T follicular helper cell (primary cell): ENCODE measurements around the gene PPP3CB.

Experiments used
- DNase-seq: peaks from one replicate; pipeline ENCODE4 v3.0.0-alpha.2; 2020; ENCODE audit warnings: low read depth

The PPP3CB gene

DNA sequence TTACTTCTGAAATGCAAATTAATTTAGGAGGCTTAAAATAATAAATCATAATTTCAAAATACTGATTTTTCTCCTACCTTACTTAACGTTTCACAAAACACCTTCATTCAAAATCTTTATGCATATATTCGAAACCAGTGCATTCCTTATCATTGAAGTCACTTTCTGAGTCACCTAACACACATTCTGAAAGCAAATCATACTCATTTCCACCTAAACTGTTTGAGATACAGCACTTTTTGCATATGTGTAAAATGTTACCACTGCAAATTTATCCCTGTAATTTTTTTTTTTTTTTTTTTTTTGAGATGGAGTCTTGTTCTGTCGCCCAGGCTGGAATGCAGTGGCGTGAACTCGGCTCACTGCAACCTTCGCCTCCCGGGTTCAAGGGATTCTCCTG, 15.7 kb downstream of the PPP3CB start:
- no peak for DNase-seq

- no peak for DNase-seq
These were observed 17.2 kb downstream of the PPP3CB start for GRCh38 chr10:73478636-73479035.

GRCh38 chr10:73471226-73471625, 24.6 kb downstream of the PPP3CB start:
- no peak for DNase-seq

- DNase-seq = no peak
These were observed 26.2 kb downstream of the PPP3CB start for GRCh38 chr10:73469579-73469978.

GRCh38 chr10:73467206-73467605, 28.6 kb downstream of the PPP3CB start:
- DNase-seq = no peak

- no peak for DNase-seq
These were observed 29.7 kb downstream of the PPP3CB start for GRCh38 chr10:73465978-73466726.

GRCh38 chr10:73460897-73461296, 34.9 kb downstream of the PPP3CB start:
- no peak for DNase-seq

DNA sequence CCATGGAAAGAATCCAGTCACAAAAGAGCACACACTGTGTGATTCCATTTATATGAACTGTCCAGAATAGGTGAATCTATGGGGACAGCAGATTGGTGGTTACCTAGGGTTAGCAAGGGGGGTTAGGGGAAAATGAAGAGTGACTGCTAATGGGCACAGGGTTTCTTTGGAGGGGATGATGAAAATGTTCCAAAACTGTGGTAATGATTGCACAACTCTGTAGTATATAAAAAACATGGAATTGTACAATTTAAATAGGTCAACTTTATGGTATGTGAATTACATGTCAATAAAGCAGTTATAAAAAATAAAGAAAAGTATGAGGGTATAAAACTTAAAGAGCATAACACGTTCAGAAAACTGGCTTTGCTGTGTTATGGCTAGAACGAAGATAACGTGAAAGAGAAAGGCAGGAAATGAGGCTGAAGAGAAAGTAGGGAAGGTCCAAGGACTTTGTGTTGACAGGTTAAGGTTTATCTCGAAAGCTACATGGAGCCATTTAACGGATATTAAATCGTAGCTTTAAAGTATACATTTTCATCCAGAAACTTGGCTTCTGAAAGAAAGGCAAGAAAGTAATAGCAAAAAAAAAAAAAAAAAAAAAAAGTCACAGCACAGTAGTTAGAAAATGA, 36.0 kb downstream of the PPP3CB start:
- no peak for DNase-seq

GRCh38 chr10:73456187-73456890, 39.5 kb downstream of the PPP3CB start:
- DNase-seq = no peak

DNA sequence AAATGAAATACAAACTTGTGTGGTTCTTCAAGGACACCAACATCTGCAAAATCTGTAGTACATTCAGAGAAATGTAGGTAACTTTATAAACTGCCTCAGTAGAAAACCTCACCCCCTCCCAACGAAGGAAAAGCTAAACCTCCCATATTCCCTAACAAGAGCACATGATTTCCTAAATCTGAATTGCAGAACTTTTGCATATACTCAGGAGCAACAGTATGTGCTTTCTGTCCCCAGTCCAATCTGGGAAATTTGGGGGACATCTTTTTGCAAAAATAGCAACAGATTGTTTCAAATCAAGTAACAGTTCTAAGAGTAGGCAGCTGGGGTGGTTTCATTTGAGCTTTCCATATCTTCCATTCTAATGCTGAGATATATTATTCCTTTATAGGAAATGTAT, 46.7 kb downstream of the PPP3CB start:
- no peak for DNase-seq

- DNase-seq = no peak
These were observed 47.4 kb downstream of the PPP3CB start for GRCh38 chr10:73448384-73448783.

DNA sequence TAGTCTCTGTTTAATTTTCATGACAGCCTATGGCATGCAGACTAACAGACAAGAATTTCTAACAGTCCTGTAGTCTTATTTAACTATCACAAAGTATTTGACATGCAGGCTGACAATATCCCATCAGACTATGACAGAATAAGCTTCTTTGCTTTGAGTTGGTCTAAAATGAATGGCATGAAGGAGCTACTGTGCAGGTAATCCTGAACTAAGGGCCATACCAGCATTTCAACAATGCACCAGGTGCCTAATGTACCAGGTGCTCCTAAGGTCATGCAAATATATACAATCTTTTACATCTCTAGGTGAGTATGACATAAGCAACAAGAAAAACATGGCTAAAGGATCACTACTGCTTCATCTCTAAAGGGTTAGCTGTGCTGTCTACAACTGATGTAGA, 48.9 kb downstream of the PPP3CB start:
- DNase-seq = no peak

- DNase-seq = no peak
These were observed 51.4 kb downstream of the PPP3CB start for GRCh38 chr10:73444457-73444856.

- DNase-seq = no peak
These were observed 56.1 kb downstream of the PPP3CB start for GRCh38 chr10:73439605-73440312.

DNA sequence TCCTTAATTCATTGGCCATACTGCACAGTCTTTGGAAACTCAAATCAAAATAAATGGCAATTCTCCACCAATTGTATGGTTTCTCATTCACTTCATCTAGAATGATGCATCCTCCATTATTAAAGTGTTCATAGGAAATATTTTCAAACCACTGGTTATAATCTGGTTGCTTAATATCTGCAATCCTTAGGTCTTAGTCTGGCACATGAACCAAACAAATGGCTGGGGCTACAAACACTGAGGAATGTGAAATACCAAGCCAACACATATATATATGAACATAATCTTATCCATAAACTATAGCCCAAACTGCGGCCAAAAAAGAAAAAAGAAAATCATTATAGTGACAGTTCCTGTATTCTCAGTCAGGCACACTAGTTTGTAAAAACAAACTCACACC, 56.8 kb downstream of the PPP3CB start:
- DNase-seq = no peak

DNA sequence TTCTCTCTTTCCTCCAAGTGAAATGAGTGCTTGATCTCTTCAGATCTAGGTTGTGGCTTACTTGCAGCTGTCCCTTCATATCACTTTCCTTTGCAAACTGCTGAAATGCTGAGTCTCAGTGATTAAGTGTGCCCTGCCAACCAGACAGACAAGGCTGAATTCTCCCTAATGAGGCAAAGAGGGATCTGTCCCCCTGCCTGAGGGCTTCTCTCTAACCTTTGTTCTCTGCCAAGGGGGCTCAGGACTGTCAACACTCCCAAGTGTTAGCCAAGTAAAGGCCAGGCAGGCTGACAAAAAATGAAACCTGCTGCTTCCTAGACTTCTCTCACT, 62.3 kb downstream of the PPP3CB start, which contains the start of gene MSS51:
MSS51 (minus strand) TSS at position 24 of the 330 bp plus-strand sequence. CDS start 5,277 bp downstream, outside the sequence.
- no peak for DNase-seq

GRCh38 chr10:73432646-73433537, 62.9 kb downstream of the PPP3CB start:
- DNase-seq = no peak

DNA sequence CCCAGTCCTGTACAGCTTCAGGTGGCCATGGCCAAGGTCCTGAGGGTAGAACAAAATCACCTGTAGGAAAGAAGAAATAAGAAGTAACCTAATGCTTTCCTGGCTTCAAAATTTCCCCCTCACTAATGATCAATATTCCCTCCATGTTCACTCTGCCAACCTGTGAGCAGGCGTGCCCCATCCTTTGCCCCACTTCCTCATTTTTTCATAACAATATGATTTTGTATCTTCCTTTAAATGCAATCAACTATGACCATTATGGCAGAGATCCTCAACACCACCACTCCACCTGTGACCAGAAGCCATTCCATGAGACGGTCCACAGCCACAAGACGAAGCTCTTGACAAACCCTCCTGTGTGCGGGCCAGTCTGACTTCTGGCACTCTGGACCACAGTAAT, 69.5 kb downstream of the PPP3CB start:
- no peak for DNase-seq

- no peak for DNase-seq
These were observed 71.3 kb downstream of the PPP3CB start for GRCh38 chr10:73424478-73424877.

DNA sequence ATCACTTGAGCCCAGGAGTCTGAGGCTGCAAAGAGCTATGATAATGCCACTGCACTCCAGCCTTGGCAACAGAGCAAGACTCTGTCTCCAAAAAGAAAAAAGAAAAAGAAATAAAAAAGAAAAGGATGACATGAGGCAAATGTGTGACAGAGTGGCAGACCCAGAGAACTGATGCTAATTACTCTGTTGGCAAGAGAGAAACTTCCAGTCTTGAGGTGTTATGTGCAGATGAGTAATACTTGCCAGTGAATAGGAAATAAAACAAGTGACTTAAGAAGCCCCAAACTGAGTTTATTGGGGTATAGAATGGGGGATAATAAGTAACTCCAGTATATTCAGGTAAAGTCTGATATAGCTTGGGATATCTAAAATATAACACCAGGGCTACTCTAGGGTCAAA, 72.5 kb downstream of the PPP3CB start:
- no peak for DNase-seq

DNA sequence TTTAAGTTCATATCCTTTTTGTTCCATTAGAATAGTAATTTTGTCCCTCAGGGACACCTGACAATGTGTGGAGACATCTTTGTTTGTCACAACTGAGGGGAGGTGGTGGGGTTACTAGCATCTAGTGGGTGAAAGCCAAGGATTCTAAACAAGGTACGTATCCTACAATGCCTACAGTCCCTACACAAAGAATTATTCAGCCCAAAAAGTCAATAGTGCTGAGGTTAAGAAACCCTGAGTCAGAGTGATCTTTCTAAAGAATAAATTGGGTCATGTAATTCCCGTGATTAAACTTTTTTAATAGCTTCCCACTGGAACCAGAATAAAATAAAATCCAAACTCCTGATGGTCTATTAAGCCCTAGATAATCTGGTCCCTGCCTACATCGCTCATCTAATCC, 79.3 kb downstream of the PPP3CB start:
- no peak for DNase-seq
